Adrenal gland (tissue), 12 donors: Measurements from ENCODE around the gene MAP1LC3B2. TPM values are rescaled to one million over a fixed set of nuclear protein-coding genes. Genes with fewer than 3 reads are reported as not detected.

Experiments used
- DNase-seq, 7 donors: peaks; one replicate each; pipeline ENCODE4 v3.0.0-alpha.2; 2019 to 2020
- H3K27ac ChIP-seq, 5 donors: fragments of 200-600 bp; sonication (generic) in 4 of 5; 1 replicate in 3 of 5; 2 replicates in 2 of 5; pipeline versions ENCODE4 v1.5.1 to v1.8.0; 2016 to 2020; ENCODE audit warnings: mild to moderate bottlenecking in 1 of 5
- H3K27me3 ChIP-seq: fragments of 200-600 bp; 2 replicates; pipeline ENCODE4 v1.8.0; 2021
- H3K36me3 ChIP-seq, 2 donors: fragments of 200-600 bp; replicated peaks in 1 of 2; 1 replicate in 1 of 2; 2 replicates in 1 of 2; pipeline versions ENCODE4 v1.5.1 to v1.8.0; 2018 to 2022
- H3K4me1 ChIP-seq, 2 donors: fragments of 200-600 bp; replicated peaks in 1 of 2; 1 replicate in 1 of 2; 2 replicates in 1 of 2; pipeline versions ENCODE4 v1.5.1 to v1.8.0; 2018 to 2021
- H3K4me3 ChIP-seq, 4 donors: fragments of 200-600 bp; sonication (generic) in 3 of 4; one replicate each; pipeline ENCODE4 v1.5.1; 2016 to 2018
- H3K9me3 ChIP-seq, 3 donors: fragments of 200-600 bp; sonication (generic) in 1 of 3; replicated peaks in 1 of 3; 1 replicate in 2 of 3; 2 replicates in 1 of 3; pipeline versions ENCODE4 v1.5.1 to v1.8.0; 2016 to 2021
- CTCF ChIP-seq, 6 experiments: fragments of 450-650 bp in 4 of 6; fragments of 200-600 bp in 2 of 6; sonication (generic) in 1 of 6; IDR thresholded peaks; 1 replicate in 5 of 6; 2 replicates in 1 of 6; pipeline versions ENCODE4 v1.5.1 to v1.8.0; 2016 to 2021; ENCODE audit warnings: antibody characterized with exemption in 6 of 6, mild to moderate bottlenecking in 2 of 6, moderate library complexity in 1 of 6
- POLR2A ChIP-seq, 2 donors: fragments of 450-650 bp; IDR thresholded peaks; one replicate each; pipeline ENCODE4 v1.6.1; 2017; ENCODE audit warnings: antibody characterized with exemption in 2 of 2, mild to moderate bottlenecking in 2 of 2, moderate library complexity in 1 of 2
- WGBS, 4 donors: extraction: QIAGEN DNeasy Blood & Tissue Kit in 2 of 4; methylation state at CpG; one replicate each; pipeline versions ENCODE4 v1.1.5 to v1.1.7; 2013 to 2017; 5-methylcytosine and 5-hydroxymethylcytosine counted together
- intact Hi-C, 2 donors: fragments of 100-400 bp; cut with DNase I; formaldehyde crosslinking; loops; one replicate each; pipeline versions ENCODE4 v1.14.1 to v1.15.0; 2022 to 2023
- polyA plus RNA-seq, 3 donors: library from polyadenylated mRNA; stranded (reverse); fragments of 200-250 nt in 2 of 3; fragments of 350-450 nt in 1 of 3; fragmentation: Illumina TruSeq in 1 of 3; extraction: RNeasy Lipid Tissue Mini Kit (QIAGEN cat#74804) in 1 of 3; gene quantifications; one replicate each; pipeline ENCODE4 v1.2.3, GENCODE V29; 2013 to 2014
- total RNA-seq, 9 donors: library from RNA; depleted of rRNA in 4 of 9; stranded (reverse); fragments of >200 nt in 4 of 9; fragments of 120-200 nt in 1 of 9; fragmentation: NEBNext Ultra II Directional in 1 of 9; extraction: Animal tissue kit (Norgen Biotek cat#: 25700) in 1 of 9; gene quantifications; one replicate each; pipeline versions ENCODE4 v1.1.0 to v1.2.4, GENCODE V29; 2013 to 2023
- donor health status: healthy with polysubstance abuse.
- donor health status: Bipolar disorder and iron deficiency.
- donor health status: DM: yes; HTN: yes; CAD: no.
- donor health status: DM: no; HTN: no; CAD: no.
- donor health status: DM: no; HTN: no; CAD: no.
- donor health status: DM: yes; HTN: yes; CAD: no.

MAP1LC3B2 gene
- total and polyA plus RNA-seq, 12 donors: 0.54 to 4.6 (median 1.4) TPM; not detected in 1

- TF ChIP-seq POLR2A (IDR thresholded peaks at IDR 0.05) (no peak), CTCF (IDR thresholded peaks at IDR 0.05) (no peak)
- H3K9me3 ChIP-seq: no peaks in the 10 kb centered on the region
- H3K27ac ChIP-seq: peak overlapping the region in 1 of 5 donors; percentile 19
- intact Hi-C loops: no loop called here
- peaks cover 0 to 26% of the 10 kb centered on the region in 2 donors for H3K4me1 ChIP-seq
- H3K4me3 ChIP-seq: no peak overlapping the region
- peak in 1 of 7 donors; percentile 10 for DNase-seq
- 61 to 69% (median 66%) methylated on average over 7 to 8 of the region's 8 CpGs for WGBS, 4 donors
- H3K27me3 ChIP-seq: no peaks in the 10 kb centered on the region
- no peaks in the 10 kb centered on the region for H3K36me3 ChIP-seq
These were observed 20.4 kb upstream of the MAP1LC3B2 start for GRCh38 chr12:116538682-116539305.

GRCh38 chr12:116539361-116539771 lies 19.8 kb upstream of the MAP1LC3B2 start:
- Histone ChIP-seq H3K4me1 (peaks cover 0 to 26% of the 10 kb centered on the region in 2 donors), H3K9me3 (no peaks in the 10 kb centered on the region), H3K36me3 (no peaks in the 10 kb centered on the region), H3K27me3 (no peaks in the 10 kb centered on the region), H3K27ac (peak overlapping the region in 2 of 5 donors; percentile 19 to 41), H3K4me3 (no peak overlapping the region)
- no peak for DNase-seq
- 38 to 50% (median 40%) methylated on average over 1 of the region's 1 CpG; no CpG with 5 or more reads in 1 of the 4 donors for WGBS, 4 donors
- TF ChIP-seq POLR2A (IDR thresholded peaks at IDR 0.05) (no peak), CTCF (IDR thresholded peaks at IDR 0.05) (no peak)
- intact Hi-C loops: no loop called here

- Histone ChIP-seq H3K27ac (peak overlapping the region in 2 of 5 donors; percentile 19 to 41), H3K4me3 (no peak overlapping the region)
- intact Hi-C loops: no loop called here
These were observed 19.2 kb upstream of the MAP1LC3B2 start for GRCh38 chr12:116539905-116540482.

More at GRCh38 chr12:116539905-116540482, 19.2 kb upstream of the MAP1LC3B2 start:
- 39 to 60% (median 49%) methylated on average over 17 of the region's 17 CpGs for WGBS, 4 donors
- TF ChIP-seq CTCF (IDR thresholded peaks at IDR 0.05) (no peak), POLR2A (IDR thresholded peaks at IDR 0.05) (no peak)
- H3K4me1 ChIP-seq: peaks cover 0 to 21% of the 10 kb centered on the region in 2 donors
- H3K27me3 ChIP-seq: no peaks in the 10 kb centered on the region
- no peaks in the 10 kb centered on the region for H3K36me3 ChIP-seq
- H3K9me3 ChIP-seq: no peaks in the 10 kb centered on the region
- DNase-seq: peak in 3 of 7 donors; percentile 23 to 83 (median 28)
